Stimulated activated effector memory CD8-positive, alpha-beta T cell treated with anti-CD3 and anti-CD28 coated beads, Interleukin-12 subunit alpha, Interleukin-12 subunit beta, amount 100 ng/mL, for 72 hours (primary cell): ENCODE data around the gene CRTC1.

ENCODE experiments used
- ATAC-seq: fragments of 150-1000 bp; cut with Tn5 transposase; 2 replicates; pipeline ENCODE4 v1.10.0; 2021
- DNase-seq, 2 donors: peaks; one replicate each; pipeline ENCODE4 v3.0.0; 2021 to 2022; ENCODE audit warnings: low spot score in 2 of 2
- H3K27ac Mint-ChIP-seq: one replicate; pipeline ENCODE4 v1.8.0; 2022; ENCODE audit warnings: mild to moderate bottlenecking, mixed read lengths
- H3K36me3 Mint-ChIP-seq: one replicate; pipeline ENCODE4 v1.8.0; 2022; ENCODE audit warnings: mild to moderate bottlenecking, mixed read lengths
- H3K4me1 Mint-ChIP-seq: one replicate; pipeline ENCODE4 v1.8.0; 2022; ENCODE audit warnings: mixed read lengths
- H3K4me3 Mint-ChIP-seq: one replicate; pipeline ENCODE4 v1.8.0; 2022; ENCODE audit warnings: mild to moderate bottlenecking, mixed read lengths
- H3K9me3 Mint-ChIP-seq: one replicate; pipeline ENCODE4 v1.8.0; 2022; ENCODE audit warnings: mixed read lengths

CRTC1 gene

DNA sequence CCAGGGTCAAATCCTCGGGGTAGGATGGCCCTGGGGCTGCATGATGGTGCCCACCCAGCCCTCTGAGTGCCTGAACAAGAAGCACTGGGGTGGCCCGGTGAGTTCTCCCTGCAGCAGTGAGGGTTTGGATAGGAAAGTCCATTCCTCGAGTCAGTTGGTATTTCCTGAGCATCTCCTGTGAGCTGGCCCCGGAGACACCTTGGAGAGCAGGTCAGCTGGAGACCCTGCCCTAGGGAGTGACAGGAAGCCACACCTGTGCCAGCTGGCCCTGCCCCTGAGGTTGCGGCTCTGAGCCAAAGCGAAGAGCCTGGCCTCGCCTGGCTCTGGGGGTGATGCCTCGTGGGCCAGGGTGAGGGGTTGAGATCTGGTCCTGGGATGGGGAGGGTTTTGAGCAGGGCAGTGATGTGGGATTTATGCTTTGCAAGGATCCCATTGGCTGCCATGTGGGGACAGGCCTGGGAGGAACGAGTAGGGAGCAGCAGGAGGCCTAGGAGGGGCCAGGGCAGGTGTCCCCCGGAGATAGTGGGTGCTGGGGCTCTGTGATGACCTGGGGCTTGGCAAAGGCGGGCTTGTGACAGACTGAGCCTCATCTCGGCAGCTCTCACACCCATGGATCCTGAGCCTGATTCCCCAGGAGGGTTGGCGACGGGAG, 16.0 kb downstream of the CRTC1 start:
- DNase-seq: no peak
- H3K36me3 Mint-ChIP-seq: no peaks in the 10 kb centered on the region
- ATAC-seq: no peak
- peak overlapping the region; percentile 72 for H3K4me3 Mint-ChIP-seq
- H3K9me3 Mint-ChIP-seq: no peaks in the 10 kb centered on the region
- peak overlapping the region; percentile 83 for H3K27ac Mint-ChIP-seq
- peaks cover 32% of the 10 kb centered on the region for H3K4me1 Mint-ChIP-seq

DNA sequence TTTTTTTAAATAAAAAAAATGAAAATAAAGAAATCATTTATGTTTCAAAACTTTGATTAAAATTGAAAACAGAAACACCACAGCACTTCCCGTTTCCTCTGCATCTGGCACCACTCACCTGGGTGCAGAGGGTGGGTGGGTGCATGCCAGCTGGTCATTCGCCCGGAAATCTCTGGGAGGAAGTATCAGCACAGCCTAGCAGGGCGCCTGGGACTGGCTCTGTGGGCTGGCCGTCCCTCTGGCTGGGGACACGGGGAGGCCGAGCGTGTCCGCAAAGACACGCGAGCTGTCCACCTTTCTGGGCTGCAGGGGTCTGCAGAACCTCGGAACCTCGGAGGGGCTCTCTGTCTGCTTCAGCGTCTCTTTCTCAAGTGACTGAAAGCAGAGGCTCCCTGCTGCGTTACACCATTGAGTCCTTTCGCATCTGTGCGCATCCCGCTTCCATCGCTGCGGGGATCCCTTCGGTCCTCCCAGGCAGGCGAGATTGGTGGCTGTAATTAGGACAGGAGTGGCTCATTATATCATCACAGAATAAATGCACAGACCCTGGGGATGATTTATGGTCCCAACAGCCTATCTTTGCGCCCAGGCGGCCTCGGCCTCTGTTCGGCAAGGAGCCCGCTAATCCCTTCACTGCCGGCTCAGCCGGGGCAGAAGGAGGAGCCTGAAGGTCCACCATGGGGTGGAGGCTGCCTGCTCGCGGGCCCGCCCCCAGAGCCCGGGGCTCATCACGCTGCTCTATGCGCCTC, 17.2 kb downstream of the CRTC1 start:
- Mint-ChIP-seq H3K4me1 (peaks cover 32% of the 10 kb centered on the region), H3K9me3 (no peaks in the 10 kb centered on the region), H3K27ac (peak overlapping the region; percentile 83), H3K36me3 (no peaks in the 10 kb centered on the region), H3K4me3 (peak overlapping the region; percentile 72)
- peak; percentile 53 to 84 for DNase-seq
- ATAC-seq: peak; percentile 97

DNA sequence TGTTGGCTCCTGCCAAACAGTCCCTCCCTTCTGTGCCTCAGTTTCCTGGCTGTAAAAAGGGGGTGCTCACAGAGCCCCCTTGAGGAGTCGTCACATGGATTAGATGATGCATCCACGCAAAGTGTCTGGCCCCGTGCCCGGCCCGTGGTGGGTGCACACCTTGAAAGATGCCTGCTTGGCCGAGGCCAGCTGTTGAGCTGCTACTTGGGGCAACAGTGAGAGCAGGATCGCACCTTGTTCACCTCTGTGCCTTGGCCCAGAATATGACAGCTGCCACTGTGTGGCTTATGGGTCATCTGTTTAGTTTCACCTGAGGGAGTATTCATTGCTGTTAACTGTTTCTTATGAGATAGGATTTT, 17.7 kb downstream of the CRTC1 start:
- peak; percentile 45 for ATAC-seq
- H3K4me3 Mint-ChIP-seq: peak overlapping the region; percentile 72
- peaks cover 27% of the 10 kb centered on the region for H3K4me1 Mint-ChIP-seq
- DNase-seq: no peak
- no peaks in the 10 kb centered on the region for H3K36me3 Mint-ChIP-seq
- no peaks in the 10 kb centered on the region for H3K9me3 Mint-ChIP-seq
- H3K27ac Mint-ChIP-seq: peak overlapping the region; percentile 83

DNA sequence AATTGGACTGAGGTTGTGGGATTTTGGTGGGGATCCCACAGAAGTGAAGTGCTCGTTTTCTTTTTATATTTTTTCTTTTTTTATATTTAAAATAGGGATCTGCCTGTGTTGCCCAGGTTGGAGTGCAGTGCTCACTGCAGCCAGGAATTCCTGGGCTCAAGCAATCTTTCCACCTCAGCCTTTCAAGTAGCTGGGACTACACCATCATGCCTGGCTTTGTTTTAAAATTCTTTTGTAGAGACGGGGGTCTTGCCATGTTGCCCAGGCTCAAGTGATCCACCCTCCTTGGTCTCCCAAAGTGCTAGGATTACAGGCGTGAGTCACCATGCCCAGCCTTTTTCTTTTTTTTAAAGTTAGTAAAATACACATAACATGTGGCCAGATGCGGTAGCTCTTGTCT, 20.6 kb downstream of the CRTC1 start:
- H3K4me3 Mint-ChIP-seq: no peak overlapping the region
- H3K27ac Mint-ChIP-seq: no peak overlapping the region
- H3K4me1 Mint-ChIP-seq: peaks cover 37% of the 10 kb centered on the region
- DNase-seq (no peak), ATAC-seq (no peak)
- no peaks in the 10 kb centered on the region for H3K36me3 Mint-ChIP-seq
- no peaks in the 10 kb centered on the region for H3K9me3 Mint-ChIP-seq

DNA sequence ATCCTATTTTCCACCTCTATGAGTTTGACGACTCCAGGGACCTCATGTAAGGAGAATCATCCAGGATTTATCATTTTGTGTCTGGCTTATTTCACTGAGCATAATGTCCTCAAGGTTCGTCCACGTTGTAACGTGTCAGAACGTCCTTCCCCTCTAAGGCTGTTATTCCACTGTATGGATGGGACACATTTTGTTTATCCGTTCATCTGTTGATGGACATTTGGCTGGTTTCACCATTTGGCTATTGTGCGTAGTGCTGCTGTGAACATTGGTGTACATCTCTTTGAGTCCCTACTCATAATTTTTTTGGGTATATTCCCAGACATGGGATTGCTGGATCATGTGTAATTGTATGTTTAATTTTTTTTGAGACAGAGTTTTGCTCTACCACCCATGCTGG, 21.5 kb downstream of the CRTC1 start:
- Mint-ChIP-seq H3K27ac (no peak overlapping the region), H3K4me1 (peaks cover 30% of the 10 kb centered on the region), H3K36me3 (no peaks in the 10 kb centered on the region), H3K9me3 (no peaks in the 10 kb centered on the region), H3K4me3 (no peak overlapping the region)
- ATAC-seq (no peak), DNase-seq (no peak)

DNA sequence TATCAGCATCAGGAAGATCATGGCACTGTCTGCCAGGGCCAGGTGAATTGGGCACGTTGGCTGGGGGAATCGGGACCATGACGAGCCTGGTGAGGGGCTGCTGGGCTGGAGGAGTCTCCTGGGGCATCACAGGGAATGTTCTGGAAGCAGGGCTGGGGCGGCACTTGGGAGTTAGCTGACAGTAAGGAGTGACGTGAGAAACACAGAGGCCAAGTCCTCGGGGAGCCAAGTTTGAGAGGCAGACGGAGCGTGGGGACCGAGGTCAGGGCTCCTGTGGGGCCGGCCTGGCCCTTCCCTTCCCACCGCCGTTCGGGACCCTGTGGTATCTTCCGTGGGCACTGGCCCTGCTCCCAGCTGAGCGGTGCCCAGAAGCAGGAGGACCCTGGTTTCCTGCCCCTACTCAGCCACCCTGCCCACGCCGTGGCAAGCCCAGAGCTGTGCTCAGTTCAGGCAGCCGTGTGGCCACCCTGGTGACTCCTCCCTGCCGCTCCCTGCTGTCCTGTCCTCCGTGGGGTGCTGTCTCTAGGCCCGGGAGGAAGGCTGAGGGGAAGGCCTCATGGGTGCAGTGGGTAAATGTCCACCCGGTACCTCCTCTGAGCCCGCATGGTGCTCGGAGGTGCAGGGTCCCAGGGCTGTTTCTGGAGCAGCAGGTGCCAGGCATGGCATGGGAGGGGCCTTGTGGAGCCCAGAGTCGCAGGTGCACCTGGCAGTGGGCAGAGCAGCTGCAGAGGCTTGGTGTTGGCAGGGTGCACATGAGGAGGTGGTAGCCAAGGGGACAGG, 25.2 kb downstream of the CRTC1 start:
- H3K4me1 Mint-ChIP-seq: peaks cover 25% of the 10 kb centered on the region
- no peaks in the 10 kb centered on the region for H3K36me3 Mint-ChIP-seq
- no peak for ATAC-seq
- H3K9me3 Mint-ChIP-seq: no peaks in the 10 kb centered on the region
- H3K4me3 Mint-ChIP-seq: no peak overlapping the region
- no peak for DNase-seq
- H3K27ac Mint-ChIP-seq: peak overlapping the region; percentile 82

DNA sequence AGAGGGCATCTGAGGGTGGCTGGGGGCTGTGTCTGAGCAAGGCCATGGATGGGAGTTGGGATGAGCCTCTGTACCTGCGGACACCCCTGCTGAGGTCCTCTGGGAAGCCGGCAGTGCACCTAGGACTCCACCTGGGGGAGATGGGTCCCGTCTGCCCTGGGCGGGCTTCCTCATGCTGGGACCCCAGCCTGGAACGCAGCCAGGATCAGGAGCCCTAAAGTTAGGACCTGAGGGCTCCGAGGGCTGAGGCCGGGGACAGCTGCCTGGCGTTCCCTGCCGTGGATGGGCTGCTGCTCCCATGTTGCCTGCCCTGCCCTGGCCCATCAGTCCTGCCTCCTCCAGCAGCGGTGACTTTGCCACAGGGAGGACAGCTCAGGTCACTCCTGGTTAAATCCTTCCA, 26.1 kb downstream of the CRTC1 start:
- no peak for DNase-seq
- Mint-ChIP-seq H3K27ac (no peak overlapping the region), H3K4me3 (no peak overlapping the region), H3K4me1 (peaks cover 30% of the 10 kb centered on the region), H3K36me3 (no peaks in the 10 kb centered on the region), H3K9me3 (no peaks in the 10 kb centered on the region)
- no peak for ATAC-seq

DNA sequence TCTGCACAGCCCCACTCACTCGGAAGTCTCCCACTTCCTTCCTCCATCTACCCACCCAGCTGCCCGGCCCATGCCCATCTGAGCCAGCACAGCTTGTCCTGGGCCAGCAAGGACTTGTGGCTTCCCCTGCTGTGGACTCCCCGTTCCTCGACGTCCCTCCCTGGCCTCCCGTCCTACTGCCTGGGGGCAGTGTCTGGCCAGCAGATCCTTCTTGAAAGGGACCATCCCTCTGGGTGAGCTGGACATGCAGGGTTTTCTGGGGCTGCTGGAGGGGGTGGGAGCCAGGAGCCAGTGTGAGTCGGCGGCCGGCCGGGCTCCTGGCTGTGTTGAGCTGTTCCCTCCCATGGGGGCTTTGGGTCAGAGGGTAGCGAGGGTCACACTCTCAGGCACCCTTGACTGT, 26.7 kb downstream of the CRTC1 start:
- Mint-ChIP-seq H3K4me1 (peaks cover 32% of the 10 kb centered on the region), H3K27ac (no peak overlapping the region), H3K9me3 (no peaks in the 10 kb centered on the region), H3K36me3 (no peaks in the 10 kb centered on the region), H3K4me3 (no peak overlapping the region)
- DNase-seq: no peak
- no peak for ATAC-seq

DNA sequence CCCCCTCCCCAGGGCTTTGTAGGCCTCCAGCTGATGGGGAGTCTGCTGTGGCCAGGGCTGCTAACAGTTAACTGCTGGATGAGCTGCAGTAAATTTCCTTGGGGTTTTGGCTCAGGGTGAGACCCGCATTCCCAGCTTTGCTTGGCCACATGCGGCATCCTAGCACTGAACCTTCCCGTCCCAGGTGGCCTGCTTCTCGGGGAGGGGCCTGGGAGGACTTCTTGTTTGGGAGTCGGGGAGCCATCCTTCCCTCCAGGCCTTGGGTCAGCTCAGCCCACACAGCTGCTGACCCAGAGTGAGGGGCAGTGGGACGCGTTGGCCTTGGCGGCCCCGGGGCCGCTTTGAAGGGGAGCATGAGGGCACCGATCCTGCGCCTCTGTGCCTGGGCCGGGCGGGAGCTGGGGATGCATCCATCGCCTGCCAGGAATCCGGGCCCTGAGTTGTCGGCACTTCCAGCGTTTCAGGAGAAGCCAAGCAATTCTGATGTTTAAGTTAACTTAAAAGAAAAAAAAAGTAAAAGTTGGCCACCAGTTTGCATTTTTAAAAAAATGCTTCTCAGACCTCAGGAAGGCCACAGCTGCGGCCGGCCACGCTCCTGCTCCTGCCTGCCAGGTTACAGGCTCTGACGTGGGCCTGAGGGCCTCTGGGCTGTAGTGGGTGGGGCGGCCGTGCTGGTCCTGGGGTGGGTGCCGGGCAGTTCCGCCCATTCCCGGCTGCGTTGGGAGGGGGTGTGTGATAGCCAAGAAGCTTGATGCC, 27.7 kb downstream of the CRTC1 start:
- no peak overlapping the region for H3K4me3 Mint-ChIP-seq
- no peak overlapping the region for H3K27ac Mint-ChIP-seq
- DNase-seq (no peak), ATAC-seq (no peak)
- H3K36me3 Mint-ChIP-seq: no peaks in the 10 kb centered on the region
- H3K9me3 Mint-ChIP-seq: no peaks in the 10 kb centered on the region
- peaks cover 39% of the 10 kb centered on the region for H3K4me1 Mint-ChIP-seq

DNA sequence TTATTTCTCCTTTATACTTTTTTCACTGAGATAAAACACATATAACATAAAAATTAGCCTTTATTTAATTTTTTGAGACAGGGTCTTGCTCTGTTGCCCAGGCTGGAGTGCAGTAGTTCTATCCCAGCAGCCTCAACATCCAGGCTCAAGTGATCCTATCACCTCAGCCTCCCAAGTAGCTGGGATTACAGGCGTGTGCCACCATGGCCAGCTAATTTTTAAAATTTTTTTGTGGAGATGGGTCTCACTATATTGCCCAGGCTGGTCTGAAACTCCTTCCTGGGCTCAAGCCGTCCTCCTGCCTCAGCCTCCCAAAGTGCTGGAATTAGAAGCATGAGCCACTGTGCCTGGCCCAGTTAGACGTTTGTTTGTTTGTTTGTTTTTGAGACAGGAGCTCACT, 28.4 kb downstream of the CRTC1 start:
- H3K4me3 Mint-ChIP-seq: no peak overlapping the region
- H3K4me1 Mint-ChIP-seq: peaks cover 45% of the 10 kb centered on the region
- H3K36me3 Mint-ChIP-seq: no peaks in the 10 kb centered on the region
- ATAC-seq (no peak), DNase-seq (no peak)
- no peak overlapping the region for H3K27ac Mint-ChIP-seq
- H3K9me3 Mint-ChIP-seq: no peaks in the 10 kb centered on the region

DNA sequence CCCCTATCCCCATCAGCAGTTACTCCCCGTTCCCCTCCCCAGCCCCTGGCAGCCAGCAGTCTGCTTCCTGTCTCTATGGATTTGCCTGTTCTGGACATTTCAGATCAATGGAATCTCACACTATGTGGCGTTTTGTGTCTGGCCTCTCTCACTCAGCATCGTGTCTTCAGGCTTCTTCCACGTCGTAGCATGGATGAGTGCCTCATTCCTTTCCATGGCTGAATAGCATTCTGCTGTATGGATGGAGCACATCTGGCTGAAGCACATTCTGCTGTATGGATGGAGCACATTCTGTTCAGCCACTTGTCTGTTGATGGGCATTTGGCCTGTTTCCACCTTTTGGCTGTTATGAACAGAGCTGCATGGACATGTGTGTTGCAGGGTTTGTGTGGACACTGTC, 29.5 kb downstream of the CRTC1 start:
- Mint-ChIP-seq H3K9me3 (no peaks in the 10 kb centered on the region), H3K4me3 (no peak overlapping the region), H3K4me1 (peaks cover 39% of the 10 kb centered on the region), H3K36me3 (no peaks in the 10 kb centered on the region), H3K27ac (peak overlapping the region; percentile 61)
- DNase-seq: no peak
- ATAC-seq: no peak

DNA sequence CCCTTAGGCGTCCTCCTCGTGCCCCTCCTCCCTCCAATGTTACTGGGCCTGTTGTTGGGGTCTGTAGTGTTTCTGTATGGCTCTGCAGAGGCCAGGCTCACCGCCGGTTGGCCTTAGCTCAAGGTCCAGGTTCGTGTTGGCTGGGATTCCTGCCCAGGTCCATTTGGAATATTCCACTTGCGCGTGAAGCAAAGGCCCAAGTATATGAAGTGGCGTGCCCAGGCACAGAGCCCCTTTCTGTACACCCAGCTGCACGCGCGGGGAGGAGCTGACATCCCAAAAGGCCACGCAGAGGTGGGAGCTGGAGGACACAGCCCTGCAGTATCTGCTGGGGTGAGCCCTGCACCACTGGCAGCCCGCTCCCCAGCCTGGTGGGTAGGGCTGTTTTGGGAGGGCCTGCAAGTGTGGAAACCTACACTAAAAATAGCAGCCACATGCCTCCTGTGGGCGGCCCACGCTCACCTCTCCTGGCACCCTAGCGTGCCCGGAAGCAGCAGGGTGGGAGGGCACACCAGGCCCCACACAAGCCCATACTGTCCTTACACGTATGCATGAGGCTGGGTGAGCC, 30.2 kb downstream of the CRTC1 start:
- ATAC-seq: peak; percentile 74
- H3K27ac Mint-ChIP-seq: peak overlapping the region; percentile 61
- no peak for DNase-seq
- H3K9me3 Mint-ChIP-seq: no peaks in the 10 kb centered on the region
- peaks cover 32% of the 10 kb centered on the region for H3K4me1 Mint-ChIP-seq
- no peak overlapping the region for H3K4me3 Mint-ChIP-seq
- H3K36me3 Mint-ChIP-seq: no peaks in the 10 kb centered on the region

DNA sequence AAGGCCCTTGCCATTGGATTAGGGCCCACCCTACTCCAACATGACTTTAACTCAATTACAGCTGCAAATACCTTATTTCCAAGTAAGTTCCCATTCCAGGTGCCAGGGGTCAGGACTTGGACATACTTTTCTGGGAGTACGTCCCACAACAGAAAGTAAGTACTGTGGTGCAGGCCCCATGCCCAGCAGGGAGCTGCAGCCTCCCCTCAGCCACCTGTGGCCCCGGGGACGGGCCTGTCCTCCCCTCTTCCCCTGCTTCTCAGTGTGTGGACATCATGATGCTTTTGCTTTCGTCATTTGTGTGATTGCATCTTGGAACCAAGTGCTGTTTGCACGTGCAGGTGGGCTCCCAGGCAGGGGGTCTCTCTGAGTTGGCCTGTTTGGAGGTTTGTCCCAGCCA, 31.9 kb downstream of the CRTC1 start:
- no peaks in the 10 kb centered on the region for H3K36me3 Mint-ChIP-seq
- H3K4me3 Mint-ChIP-seq: no peak overlapping the region
- peaks cover 32% of the 10 kb centered on the region for H3K4me1 Mint-ChIP-seq
- no peak for DNase-seq
- peak overlapping the region; percentile 43 for H3K27ac Mint-ChIP-seq
- no peaks in the 10 kb centered on the region for H3K9me3 Mint-ChIP-seq
- ATAC-seq: no peak

DNA sequence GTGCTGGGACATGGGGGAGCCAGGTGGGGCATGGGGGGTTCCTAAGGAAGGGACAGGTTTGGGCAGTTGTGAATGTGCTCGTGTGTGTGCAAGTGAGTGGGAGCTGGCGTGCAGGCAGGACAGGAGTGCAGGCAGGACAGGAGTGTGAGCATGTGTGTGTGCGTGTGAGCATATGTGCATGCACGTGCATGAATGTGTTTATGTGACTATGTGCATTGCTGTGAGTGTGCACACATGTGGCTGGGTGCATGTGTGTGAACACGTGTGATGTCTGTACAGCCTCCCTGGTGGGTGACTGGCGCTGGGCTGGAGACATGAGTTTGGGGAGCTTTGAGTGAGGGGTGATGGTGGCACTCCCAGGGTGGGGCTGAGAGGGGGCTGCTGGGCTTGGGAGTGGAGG, 33.4 kb downstream of the CRTC1 start:
- Mint-ChIP-seq H3K27ac (peak overlapping the region; percentile 13), H3K4me3 (no peak overlapping the region), H3K4me1 (peaks cover 32% of the 10 kb centered on the region), H3K9me3 (no peaks in the 10 kb centered on the region), H3K36me3 (peaks cover 6% of the 10 kb centered on the region)
- ATAC-seq: no peak
- DNase-seq: no peak

DNA sequence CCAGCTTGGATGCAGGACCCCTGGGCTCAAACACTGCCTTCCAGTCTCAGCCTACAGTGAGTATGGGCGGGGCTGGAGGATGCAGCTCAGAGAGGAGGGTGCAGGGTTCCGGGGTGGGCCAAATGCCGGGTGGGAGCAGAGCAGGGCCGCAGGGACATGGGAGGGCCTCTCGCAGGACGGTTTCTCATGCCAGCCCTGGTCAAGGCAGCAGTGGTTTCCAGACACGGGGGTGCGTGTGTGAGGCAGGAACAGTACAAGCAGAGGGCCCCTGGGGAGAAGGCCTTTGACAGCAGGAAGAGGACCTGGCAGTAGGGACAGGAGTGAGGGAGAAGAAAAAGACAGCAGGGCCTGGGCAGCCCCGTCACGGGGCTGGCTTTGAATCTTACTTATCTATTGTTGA, 34.1 kb downstream of the CRTC1 start:
- DNase-seq: no peak
- Mint-ChIP-seq H3K9me3 (no peaks in the 10 kb centered on the region), H3K4me1 (peaks cover 32% of the 10 kb centered on the region), H3K36me3 (peaks cover 6% of the 10 kb centered on the region), H3K27ac (peak overlapping the region; percentile 13), H3K4me3 (no peak overlapping the region)
- ATAC-seq: no peak
